ENCODE data around the gene POLD3. TPM values are rescaled to one million over a fixed set of nuclear protein-coding genes. Genes with fewer than 3 reads are reported as not detected.

The POLD3 gene
- total RNA-seq, 1 experiment from 2014 or later: 18.9 TPM

- H4K20me1 ChIP-seq (ENCODE audit: insufficient read depth): no peaks in the 10 kb centered on the region
- no peaks in the 10 kb centered on the region for H3K27me3 ChIP-seq (ENCODE audit: insufficient read depth, low read length)
- POLR2A ChIA-PET: interaction anchor here (1.3 kb wide), 1 partner anchor 12 kb away, joined by 3 read pairs; the partner anchor contains the start of gene POLD3
- H3K9me3 ChIP-seq (ENCODE audit: control insufficient read depth in 1 of 2, insufficient read depth in 1 of 2, low read depth in 1 of 2, low read length in 2 of 2): no peaks in the 10 kb centered on the region
- no TSS peak for BruUV-seq (replicated peaks)
- no peak for DNase-seq (ENCODE audit: low read depth, low spot score)
- TF ChIP-seq YY1 (IDR thresholded peaks at IDR 0.05; ENCODE audit: extremely low read depth, insufficient replicate concordance, low read depth, low read length) (no peak), TCF7L2 (IDR thresholded peaks at IDR 0.05; ENCODE audit: borderline replicate concordance, extremely low read depth, insufficient read depth, insufficient read length) (no peak), REST (IDR thresholded peaks at IDR 0.05; ENCODE audit: low read depth) (no peak), MAX (IDR thresholded peaks at IDR 0.05) (no peak), EZH2phosphoT487 (IDR thresholded peaks at IDR 0.05; ENCODE audit: borderline replicate concordance) (no peak), ELF1 (IDR thresholded peaks at IDR 0.05; ENCODE audit: borderline replicate concordance, low read depth) (no peak), SIN3A (IDR thresholded peaks at IDR 0.05; ENCODE audit: low read depth) (no peak), SP1 (IDR thresholded peaks at IDR 0.05; ENCODE audit: low read depth) (no peak), EZH2 (IDR thresholded peaks at IDR 0.05) (no peak), EGR1 (IDR thresholded peaks at IDR 0.05; ENCODE audit: low read depth) (no peak), ATF3 (IDR thresholded peaks at IDR 0.05) (no peak)
- RAD21 ChIA-PET (ENCODE audit: low non-redundant PET in 1 of 2, low total read pairs in 2 of 2, uncharacterized antibody in 2 of 2, unreplicated experiment in 2 of 2): no interaction called here
- no peaks in the 10 kb centered on the region for H3K4me1 ChIP-seq (ENCODE audit: control insufficient read depth in 1 of 2, insufficient read depth in 2 of 2, low read length in 2 of 2)
- no peak overlapping the region for H3K9ac ChIP-seq (ENCODE audit: low read length)
- H3K4me3 ChIP-seq (replicated peaks in 1 of 2; ENCODE audit: low read depth in 1 of 2, low read length in 2 of 2): no peak overlapping the region
- no peak overlapping the region for H2AFZ ChIP-seq (ENCODE audit: low read depth, low read length, poor library complexity, severe bottlenecking)
- peaks cover 22% of the 10 kb centered on the region for H3K79me2 ChIP-seq (ENCODE audit: insufficient read depth, low read length)
- CTCF ChIA-PET: no interaction called here
- no peak overlapping the region for H3K4me2 ChIP-seq (ENCODE audit: low read length)
- H3K9me2 ChIP-seq (ENCODE audit: insufficient read depth): no peaks in the 10 kb centered on the region
- ATAC-seq: no peak
- peaks cover 8 to 15% of the 10 kb centered on the region in 2 experiments; a peak in 2 of 4 replicates for H3K36me3 ChIP-seq (ENCODE audit: control insufficient read depth in 1 of 2, insufficient read depth in 2 of 2, low read length in 2 of 2)
- intact Hi-C loops (cut with micrococcal nuclease): no loop called here
- H3K27ac ChIP-seq (ENCODE audit: low read depth, low read length): no peak overlapping the region
Measured at GRCh38 chr11:74604311-74604710, 11.9 kb downstream of the POLD3 start.
